Parathyroid adenoma (tissue), 2 donors: ENCODE measurements around the gene SPECC1L.
A peak's percentile ranks its signal among the peaks of the same experiment; 100 is the strongest.

ENCODE experiments used
- H2AFZ ChIP-seq: fragments of 300-600 bp; sonication (generic); one replicate; pipeline ENCODE4 v1.7.0; 2017; ENCODE audit warnings: antibody characterized with exemption, mild to moderate bottlenecking
- H3K27ac ChIP-seq: fragments of 300-600 bp; sonication (generic); one replicate; pipeline ENCODE4 v1.7.0; 2017
- H3K27me3 ChIP-seq: fragments of 300-600 bp; sonication (generic); one replicate; pipeline ENCODE4 v1.7.0; 2017; ENCODE audit warnings: low read length; ENCODE audit not compliant: control insufficient read depth, insufficient read depth
- H3K36me3 ChIP-seq: fragments of 300-600 bp; sonication (generic); one replicate; pipeline ENCODE4 v1.7.0; 2017; ENCODE audit warnings: low read length; ENCODE audit not compliant: control insufficient read depth, insufficient read depth
- H3K4me1 ChIP-seq: fragments of 300-600 bp; sonication (generic); one replicate; pipeline ENCODE4 v1.7.0; 2017; ENCODE audit warnings: control low read depth
- H3K4me2 ChIP-seq: fragments of 300-600 bp; sonication (generic); one replicate; pipeline ENCODE4 v1.7.0; 2017; ENCODE audit warnings: low read length
- H3K4me3 ChIP-seq: fragments of 300-600 bp; sonication (generic); one replicate; pipeline ENCODE4 v1.7.0; 2017; ENCODE audit warnings: low read depth, low read length
- H3K79me2 ChIP-seq: fragments of 300-600 bp; sonication (generic); one replicate; pipeline ENCODE4 v1.7.0; 2017; ENCODE audit warnings: control low read depth
- H3K9ac ChIP-seq: fragments of 300-600 bp; sonication (generic); one replicate; pipeline ENCODE4 v1.7.0; 2017; ENCODE audit warnings: mild to moderate bottlenecking
- H3K9me3 ChIP-seq: fragments of 300-600 bp; sonication (generic); one replicate; pipeline ENCODE4 v1.7.0; 2017; ENCODE audit warnings: low read length; ENCODE audit not compliant: control insufficient read depth
- TF ChIP-seq, protein P1 (sequence below): fragments of 300-600 bp; sonication (generic); IDR thresholded peaks from one replicate; pipeline ENCODE4 v1.7.0; 2017; ENCODE audit warnings: antibody characterized with exemption, mild to moderate bottlenecking
- donor health status: primary hyperparathyroidism.

SPECC1L gene

GRCh38 chr22:24323233-24323632 lies 52.6 kb downstream of the SPECC1L start:
- H3K4me3 ChIP-seq = no peak overlapping the region
- no peaks in the 10 kb centered on the region for H3K9me3 ChIP-seq
- H3K4me1 ChIP-seq = no peaks in the 10 kb centered on the region
- no peaks in the 10 kb centered on the region for H3K27me3 ChIP-seq
- no peak overlapping the region for H3K9ac ChIP-seq
- no peak overlapping the region for H3K4me2 ChIP-seq
- no peak overlapping the region for H3K27ac ChIP-seq
- H3K36me3 ChIP-seq = no peaks in the 10 kb centered on the region
- no peaks in the 10 kb centered on the region for H3K79me2 ChIP-seq
- TF ChIP-seq, protein P1, sequence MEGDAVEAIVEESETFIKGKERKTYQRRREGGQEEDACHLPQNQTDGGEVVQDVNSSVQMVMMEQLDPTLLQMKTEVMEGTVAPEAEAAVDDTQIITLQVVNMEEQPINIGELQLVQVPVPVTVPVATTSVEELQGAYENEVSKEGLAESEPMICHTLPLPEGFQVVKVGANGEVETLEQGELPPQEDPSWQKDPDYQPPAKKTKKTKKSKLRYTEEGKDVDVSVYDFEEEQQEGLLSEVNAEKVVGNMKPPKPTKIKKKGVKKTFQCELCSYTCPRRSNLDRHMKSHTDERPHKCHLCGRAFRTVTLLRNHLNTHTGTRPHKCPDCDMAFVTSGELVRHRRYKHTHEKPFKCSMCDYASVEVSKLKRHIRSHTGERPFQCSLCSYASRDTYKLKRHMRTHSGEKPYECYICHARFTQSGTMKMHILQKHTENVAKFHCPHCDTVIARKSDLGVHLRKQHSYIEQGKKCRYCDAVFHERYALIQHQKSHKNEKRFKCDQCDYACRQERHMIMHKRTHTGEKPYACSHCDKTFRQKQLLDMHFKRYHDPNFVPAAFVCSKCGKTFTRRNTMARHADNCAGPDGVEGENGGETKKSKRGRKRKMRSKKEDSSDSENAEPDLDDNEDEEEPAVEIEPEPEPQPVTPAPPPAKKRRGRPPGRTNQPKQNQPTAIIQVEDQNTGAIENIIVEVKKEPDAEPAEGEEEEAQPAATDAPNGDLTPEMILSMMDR = no peak
- H2AFZ ChIP-seq = no peak overlapping the region

DNA sequence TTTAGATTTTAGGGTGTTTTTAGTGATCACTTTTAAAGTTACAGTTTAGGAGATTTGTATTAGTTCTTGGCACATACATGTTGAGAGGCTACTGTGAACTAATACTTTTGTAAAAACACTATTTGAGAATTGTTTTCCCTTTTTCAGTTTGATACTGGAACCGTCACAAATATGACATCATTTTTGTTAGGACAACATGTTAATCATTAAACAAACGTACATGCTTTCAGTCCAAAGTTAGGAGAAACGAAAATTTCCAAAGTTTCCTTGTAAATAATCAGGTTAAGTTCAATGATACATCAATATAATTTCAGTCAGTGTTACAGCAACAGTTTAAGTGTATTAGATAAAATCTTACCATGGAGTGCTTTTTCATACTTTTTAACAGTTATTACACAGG lies 53.1 kb downstream of the SPECC1L start:
- TF ChIP-seq, protein P1 = no peak
- Histone ChIP-seq H3K4me3 (no peak overlapping the region), H2AFZ (no peak overlapping the region), H3K4me2 (no peak overlapping the region), H3K9me3 (no peaks in the 10 kb centered on the region), H3K36me3 (no peaks in the 10 kb centered on the region), H3K27me3 (no peaks in the 10 kb centered on the region), H3K79me2 (no peaks in the 10 kb centered on the region), H3K4me1 (no peaks in the 10 kb centered on the region), H3K27ac (no peak overlapping the region), H3K9ac (no peak overlapping the region)

DNA sequence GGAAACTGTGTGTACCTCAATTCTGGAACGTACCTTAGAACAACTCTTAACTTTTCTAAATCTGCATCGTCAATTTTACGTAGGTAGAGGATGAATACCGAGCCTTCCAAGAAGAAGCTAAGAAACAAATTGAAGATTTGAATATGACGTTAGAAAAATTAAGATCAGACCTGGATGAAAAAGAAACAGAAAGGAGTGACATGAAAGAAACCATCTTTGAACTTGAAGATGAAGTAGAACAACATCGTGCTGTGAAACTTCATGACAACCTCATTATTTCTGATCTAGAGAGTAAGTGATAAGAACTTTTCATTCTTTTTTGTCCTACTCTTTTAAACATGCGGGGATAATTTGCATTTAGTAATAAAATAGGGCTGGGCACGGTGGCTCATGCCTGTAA lies 53.5 kb downstream of the SPECC1L start:
- Histone ChIP-seq H3K4me2 (no peak overlapping the region), H2AFZ (no peak overlapping the region), H3K9me3 (no peaks in the 10 kb centered on the region), H3K4me3 (no peak overlapping the region), H3K27me3 (no peaks in the 10 kb centered on the region), H3K27ac (no peak overlapping the region), H3K79me2 (no peaks in the 10 kb centered on the region), H3K9ac (no peak overlapping the region), H3K36me3 (no peaks in the 10 kb centered on the region), H3K4me1 (no peaks in the 10 kb centered on the region)
- TF ChIP-seq, protein P1 = no peak

GRCh38 chr22:24325105-24325757 lies 54.6 kb downstream of the SPECC1L start:
- H3K36me3 ChIP-seq = no peaks in the 10 kb centered on the region

More at GRCh38 chr22:24325105-24325757, 54.6 kb downstream of the SPECC1L start:
- no peak overlapping the region for H3K4me2 ChIP-seq
- no peak overlapping the region for H3K9ac ChIP-seq
- H3K9me3 ChIP-seq = no peaks in the 10 kb centered on the region
- H3K79me2 ChIP-seq = no peaks in the 10 kb centered on the region
- no peak overlapping the region for H3K4me3 ChIP-seq
- no peaks in the 10 kb centered on the region for H3K27me3 ChIP-seq
- TF ChIP-seq, protein P1 = peak; percentile 35
- no peak overlapping the region for H2AFZ ChIP-seq
- H3K4me1 ChIP-seq = no peaks in the 10 kb centered on the region
- H3K27ac ChIP-seq = no peak overlapping the region
